GM19395 (cell line): ENCODE data around the gene RNFT1.
"Not testable (repeated sequence)": the region's sequence is repeated elsewhere in the genome, so short reads cannot be mapped to it uniquely, and the experiment has no call there.

Experiments
- ATAC-seq: cut with Tn5 transposase; IDR thresholded peaks from one replicate; pipeline ENCODE4 v1.9.1; 2021; ENCODE audit warnings: mild to moderate bottlenecking, moderate library complexity; ENCODE audit not compliant: unreplicated experiment

RNFT1 gene

DNA sequence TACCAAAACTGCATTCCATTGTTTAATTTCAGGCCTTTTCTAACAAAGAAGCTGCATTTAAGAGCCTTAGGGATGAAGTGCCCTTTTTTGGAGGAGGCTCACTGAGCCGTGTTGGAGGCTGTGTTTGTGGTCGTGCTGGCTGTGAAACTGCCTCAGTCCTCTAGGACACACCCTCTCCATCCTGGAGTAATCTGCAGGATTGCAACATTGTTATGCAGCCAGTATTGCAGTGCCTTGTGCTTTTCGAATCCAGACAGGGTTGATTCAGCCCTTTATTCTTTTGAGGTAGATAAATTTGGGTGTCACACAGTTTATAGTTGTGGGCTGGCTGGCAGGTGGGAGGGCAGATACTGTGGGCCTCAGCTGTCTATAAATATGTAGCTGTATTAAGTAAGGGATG, 33.8 kb downstream of the RNFT1 start:
- ATAC-seq = not testable (repeated sequence)

DNA sequence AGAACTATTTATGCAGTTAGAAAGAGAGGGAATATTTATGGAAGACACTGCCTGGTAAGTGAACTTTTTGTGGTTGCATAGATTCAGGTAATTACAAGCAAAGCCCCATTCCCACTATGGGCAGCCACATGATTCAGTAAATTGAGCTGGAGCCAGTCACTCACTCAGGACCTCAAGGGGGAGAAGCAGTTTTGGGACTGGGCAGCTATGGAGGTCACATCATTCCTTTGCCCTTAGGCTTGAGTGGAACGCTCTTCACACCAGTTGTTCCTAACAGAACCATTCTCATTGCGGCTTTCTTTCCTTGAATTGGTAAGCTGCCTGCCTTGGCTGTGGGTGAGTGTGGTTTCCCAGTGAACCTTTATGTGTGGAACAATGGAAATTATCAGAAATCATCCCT, 34.4 kb downstream of the RNFT1 start:
- ATAC-seq = not testable (repeated sequence)

DNA sequence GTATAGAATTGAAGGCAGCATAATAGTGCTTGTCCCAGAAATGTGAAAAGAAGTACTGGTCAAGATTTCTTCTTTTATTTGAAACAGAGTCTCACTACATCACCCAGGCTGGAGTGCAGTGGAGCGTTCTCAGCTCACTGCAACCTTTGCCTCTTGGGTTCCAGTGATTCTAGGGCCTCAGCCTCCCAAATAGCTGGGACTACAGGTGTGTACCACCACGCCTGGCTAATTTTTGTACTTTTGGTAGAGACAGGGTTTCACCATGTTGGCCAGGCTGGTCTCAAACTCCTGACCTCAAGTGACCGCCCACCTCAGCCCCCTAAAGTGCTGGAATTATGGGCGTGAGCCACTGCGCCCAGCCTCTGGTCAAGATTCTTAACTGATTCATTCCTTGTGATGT, 43.9 kb downstream of the RNFT1 start:
- ATAC-seq = not testable (repeated sequence)

DNA sequence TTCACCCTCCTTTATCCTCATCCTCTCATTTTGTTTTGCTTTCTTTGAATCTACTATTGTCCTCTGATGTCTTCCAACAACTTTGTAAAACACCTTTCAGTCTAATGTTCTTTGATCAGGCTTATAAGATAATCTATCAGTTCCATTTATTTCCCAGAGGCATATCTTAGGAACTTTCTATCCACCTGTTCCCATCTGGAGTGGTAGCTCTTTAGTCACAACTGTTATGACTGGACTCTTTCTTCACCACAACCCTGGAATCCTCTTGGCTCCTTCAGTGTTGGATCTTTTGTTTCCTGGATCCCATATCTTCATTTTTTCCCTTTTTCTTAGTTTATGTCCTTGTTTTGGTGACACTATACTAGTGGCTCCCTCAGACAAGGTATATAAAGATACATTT, 48.1 kb downstream of the RNFT1 start:
- no peak for ATAC-seq

DNA sequence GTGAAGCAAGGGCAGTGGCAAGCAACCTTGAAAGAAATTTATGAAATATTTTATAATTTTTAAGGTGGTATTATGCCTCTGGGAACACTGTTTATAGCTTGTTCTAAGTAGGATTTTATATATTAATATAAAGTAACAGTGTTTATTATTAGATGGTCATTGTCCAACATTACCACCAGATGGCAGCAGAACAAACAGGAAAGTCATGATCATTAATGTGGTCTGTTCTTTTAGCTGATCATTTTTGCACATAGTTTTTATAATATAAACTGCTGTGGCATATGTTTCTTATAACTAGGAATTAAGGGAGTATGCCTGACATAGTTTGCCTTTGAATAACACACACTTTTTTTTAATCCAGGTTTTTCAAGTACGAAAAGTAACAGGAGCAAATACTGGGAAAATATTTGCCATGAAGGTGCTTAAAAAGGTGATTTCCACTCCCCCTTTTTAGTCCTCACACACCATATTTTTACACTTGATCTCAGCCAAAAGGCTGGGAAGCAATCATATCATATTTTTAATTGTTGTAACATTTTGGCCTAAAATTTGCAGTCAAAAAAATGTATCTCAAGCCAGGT, 50.2 kb downstream of the RNFT1 start:
- ATAC-seq = no peak

DNA sequence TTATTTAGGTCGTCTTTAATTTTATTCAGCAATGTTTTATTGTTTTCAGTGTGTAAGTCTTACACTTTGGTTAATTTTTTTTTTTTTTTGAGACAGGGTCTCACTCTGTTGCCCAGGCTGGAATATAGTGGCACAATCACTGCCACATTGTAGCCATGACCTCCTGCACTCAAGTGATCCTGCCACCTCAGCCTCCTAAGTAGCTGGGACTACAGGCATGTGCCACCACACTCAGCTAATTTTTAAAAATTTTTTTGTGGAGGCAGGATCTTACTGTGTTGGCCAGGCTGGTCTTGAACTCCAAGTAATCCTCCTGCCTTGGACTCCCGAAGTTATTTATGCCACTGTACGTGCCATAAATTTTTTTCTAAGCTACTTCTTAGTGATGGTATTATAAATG, 57.1 kb downstream of the RNFT1 start:
- ATAC-seq = no peak

DNA sequence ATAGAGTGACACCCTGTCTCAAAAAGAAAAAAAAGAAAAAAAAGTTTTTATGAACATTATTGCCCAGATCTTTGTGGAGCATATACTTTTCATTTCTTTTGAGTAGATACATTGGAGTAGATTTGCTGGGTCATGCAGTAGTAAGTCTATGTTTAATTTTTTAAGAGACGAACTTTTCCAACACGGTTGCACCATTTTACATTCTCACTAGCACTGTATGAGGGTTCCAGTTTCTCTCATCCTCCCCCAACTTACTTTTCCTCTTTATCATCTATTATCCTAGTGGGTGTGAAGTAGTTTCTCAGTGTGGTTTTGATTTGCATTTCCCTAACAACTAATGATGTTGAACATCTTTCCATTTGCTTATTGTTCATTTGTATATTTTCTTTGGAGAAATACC, 61.1 kb downstream of the RNFT1 start:
- no peak for ATAC-seq
